HS-5 (cell line): ENCODE results near the gene SPTBN1.
"Not testable (repeated sequence)": the region's sequence is repeated elsewhere in the genome, so short reads cannot be mapped to it uniquely, and the experiment has no call there.

ENCODE experiments used
- DNase-seq: peaks from one replicate; pipeline ENCODE4 v3.0.0-alpha.2; 2012; ENCODE audit warnings: low read depth

The SPTBN1 gene

DNA sequence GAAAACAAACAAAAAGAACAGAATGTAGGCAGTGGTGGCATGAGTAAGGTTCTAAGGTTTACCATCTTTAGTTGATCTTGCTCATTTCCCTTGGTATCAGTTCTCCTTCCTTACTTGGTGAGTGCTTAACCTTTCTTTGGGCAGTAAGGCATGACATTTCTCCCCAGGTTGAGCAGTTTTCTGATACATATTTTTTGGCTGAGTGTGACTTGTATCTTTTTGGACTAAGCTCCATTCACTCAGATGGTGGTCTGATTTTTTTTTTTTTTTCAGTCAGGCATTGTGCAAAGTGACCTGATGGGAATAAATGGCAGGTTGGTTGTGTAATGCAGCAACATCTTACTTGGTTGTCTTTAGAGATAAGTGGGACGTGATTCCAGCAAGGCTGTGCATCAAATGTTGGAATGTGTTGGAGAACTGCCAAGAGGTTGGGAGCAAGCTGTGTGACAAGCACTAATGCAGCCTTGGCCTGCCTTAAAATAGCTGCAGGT, 15.1 kb downstream of the SPTBN1 start:
- DNase-seq, result peak; percentile 74

DNA sequence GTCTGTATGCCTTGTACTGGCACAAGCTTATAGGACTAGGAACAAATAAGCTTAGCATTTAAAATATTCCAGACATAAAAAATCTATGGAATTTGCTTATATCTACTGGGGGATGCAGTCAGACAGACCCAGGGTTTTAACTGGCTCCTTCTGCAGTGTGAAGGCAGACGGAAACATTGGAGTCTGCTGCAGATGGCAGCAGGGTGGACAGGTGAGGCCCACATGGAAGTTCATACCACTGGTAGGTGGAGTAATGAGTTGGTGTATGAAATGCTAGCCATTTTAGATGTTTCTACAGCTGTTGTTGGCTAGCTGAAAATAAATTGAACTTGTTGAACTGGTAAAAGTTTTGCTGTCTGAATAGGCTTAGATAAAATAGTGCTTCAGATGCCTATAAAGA, 17.7 kb downstream of the SPTBN1 start:
- no peak for DNase-seq

- DNase-seq, result no peak
Observed at GRCh38 chr2:54475285-54475684, 19.2 kb downstream of the SPTBN1 start.

- no peak for DNase-seq
Observed at GRCh38 chr2:54475919-54476318, 19.8 kb downstream of the SPTBN1 start.

DNA sequence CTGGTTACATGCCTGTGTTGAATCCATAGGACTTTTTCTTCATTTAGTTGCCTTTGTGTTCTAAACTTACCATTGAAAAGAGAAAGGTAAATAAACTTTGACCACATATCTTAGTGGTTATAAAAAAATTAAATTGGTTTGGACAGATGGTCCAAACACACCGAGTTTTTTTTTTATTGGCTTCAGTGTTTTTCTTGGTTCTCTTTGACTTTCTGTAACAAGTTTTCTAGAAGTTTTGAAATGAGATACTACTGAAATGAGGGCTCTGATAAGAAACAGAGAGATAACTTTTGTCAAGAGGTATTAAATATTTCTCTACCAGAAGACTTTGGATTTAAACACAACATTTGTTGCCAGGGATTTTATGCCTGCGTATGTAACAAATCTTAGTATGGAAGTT, 20.7 kb downstream of the SPTBN1 start:
- no peak for DNase-seq

GRCh38 chr2:54477896-54478295, 21.8 kb downstream of the SPTBN1 start:
- DNase-seq, result no peak

- no peak for DNase-seq
Observed at GRCh38 chr2:54478899-54479298, 22.8 kb downstream of the SPTBN1 start.

DNA sequence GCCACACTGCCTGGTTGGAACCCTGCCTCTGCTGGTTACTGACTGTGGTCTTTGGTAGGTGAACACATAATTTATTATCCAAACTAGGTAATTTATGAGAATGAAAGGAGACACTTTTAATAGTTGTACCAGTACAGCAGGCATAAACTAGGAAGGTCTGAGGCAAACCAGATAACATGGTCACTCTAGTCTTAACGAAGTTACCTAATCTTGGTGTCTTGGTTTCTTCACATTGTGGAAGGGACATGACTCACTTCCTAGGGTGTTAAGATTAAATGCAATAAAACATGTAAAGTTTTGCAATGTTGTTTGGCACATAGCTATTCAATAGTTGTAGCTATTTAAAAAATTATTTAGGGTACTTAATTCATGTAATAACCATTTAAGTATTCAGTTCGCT, 23.3 kb downstream of the SPTBN1 start:
- DNase-seq, result no peak

GRCh38 chr2:54480025-54480424, 23.9 kb downstream of the SPTBN1 start:
- no peak for DNase-seq

- no peak for DNase-seq
Observed at GRCh38 chr2:54481686-54482085, 25.6 kb downstream of the SPTBN1 start.

DNA sequence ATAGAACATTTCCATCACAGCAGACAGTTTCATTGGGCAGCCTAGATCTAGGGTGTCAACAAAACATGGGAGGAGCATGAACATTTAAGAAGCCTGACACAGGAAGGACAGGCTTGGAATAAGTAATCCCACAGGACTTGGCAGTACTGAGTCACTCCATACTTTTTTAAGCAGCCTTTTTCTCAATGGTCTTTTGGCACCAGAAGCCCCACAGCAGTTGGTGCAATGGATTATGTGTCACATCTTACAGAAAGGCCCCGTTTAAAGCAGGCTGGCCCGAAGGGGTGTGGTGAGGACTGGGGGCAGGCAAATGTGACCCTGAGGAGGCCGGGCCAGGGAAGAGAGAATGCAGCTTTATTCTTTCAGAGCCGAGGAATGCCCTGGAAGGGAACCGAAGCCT, 26.6 kb downstream of the SPTBN1 start:
- DNase-seq, result peak; percentile 84

DNA sequence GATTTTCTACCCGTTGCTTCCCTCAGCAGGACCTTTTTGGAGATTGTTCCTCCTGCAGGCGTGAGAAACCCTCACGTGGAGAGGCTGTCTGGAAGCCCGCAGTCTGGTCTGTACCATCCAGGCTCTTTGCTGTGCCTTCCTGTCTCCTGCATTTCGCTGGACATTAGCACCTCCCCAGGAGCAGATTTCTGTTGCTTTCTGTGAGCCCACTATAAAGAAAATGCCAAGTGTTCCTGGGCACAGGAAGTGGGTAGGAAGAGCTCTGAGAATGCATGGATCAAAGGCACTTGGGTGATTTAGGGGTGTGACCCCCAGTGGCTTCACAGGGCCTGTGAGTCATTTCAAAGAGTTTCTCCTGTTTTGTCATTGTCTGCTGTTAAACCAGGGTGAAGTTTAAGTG, 27.3 kb downstream of the SPTBN1 start:
- no peak for DNase-seq

DNA sequence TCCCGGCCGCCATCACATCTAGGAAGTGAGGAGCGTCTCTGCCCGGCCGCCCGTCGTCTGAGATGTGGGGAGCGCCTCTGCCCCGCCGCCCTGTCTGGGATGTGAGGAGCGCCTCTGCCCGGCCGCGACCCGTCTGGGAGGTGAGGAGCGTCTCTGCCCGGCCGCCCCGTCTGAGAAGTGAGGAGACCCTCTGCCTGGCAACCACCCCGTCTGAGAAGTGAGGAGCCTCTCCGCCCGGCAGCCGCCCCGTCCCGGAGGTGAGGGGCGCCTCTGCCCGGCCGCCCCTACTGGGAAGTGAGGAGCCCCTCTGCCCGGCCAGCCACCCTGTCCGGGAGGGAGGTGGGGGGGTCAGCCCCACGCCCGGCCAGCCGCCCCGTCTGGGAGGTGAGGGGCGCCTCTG, 29.6 kb downstream of the SPTBN1 start:
- not testable (repeated sequence) for DNase-seq

- no peak for DNase-seq
Observed at GRCh38 chr2:54486766-54487165, 30.6 kb downstream of the SPTBN1 start.

DNA sequence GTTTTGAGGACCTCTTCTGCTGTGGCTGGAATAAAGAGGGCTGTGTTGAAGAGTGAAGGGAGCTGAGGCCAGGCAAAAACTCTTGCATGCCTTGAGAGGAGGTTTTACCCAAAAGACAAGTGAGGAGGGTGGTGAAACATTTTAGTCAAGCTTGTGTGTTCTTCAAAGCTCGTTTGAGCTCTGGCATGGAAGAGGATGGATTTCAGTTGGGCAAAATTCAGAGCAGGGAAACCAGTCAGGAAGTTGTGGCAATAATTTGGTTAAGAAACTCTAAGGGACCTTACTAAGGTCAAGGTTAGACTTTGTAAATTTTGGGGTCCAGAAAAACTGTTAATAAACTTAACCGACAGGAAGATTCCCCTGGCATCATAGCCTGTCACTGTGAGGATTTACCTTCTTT, 34.7 kb downstream of the SPTBN1 start:
- DNase-seq, result no peak

- DNase-seq, result no peak
Observed at GRCh38 chr2:54492335-54492734, 36.2 kb downstream of the SPTBN1 start.

- no peak for DNase-seq
Observed at GRCh38 chr2:54494087-54494486, 38.0 kb downstream of the SPTBN1 start.

- no peak for DNase-seq
Observed at GRCh38 chr2:54496920-54497319, 40.8 kb downstream of the SPTBN1 start.

DNA sequence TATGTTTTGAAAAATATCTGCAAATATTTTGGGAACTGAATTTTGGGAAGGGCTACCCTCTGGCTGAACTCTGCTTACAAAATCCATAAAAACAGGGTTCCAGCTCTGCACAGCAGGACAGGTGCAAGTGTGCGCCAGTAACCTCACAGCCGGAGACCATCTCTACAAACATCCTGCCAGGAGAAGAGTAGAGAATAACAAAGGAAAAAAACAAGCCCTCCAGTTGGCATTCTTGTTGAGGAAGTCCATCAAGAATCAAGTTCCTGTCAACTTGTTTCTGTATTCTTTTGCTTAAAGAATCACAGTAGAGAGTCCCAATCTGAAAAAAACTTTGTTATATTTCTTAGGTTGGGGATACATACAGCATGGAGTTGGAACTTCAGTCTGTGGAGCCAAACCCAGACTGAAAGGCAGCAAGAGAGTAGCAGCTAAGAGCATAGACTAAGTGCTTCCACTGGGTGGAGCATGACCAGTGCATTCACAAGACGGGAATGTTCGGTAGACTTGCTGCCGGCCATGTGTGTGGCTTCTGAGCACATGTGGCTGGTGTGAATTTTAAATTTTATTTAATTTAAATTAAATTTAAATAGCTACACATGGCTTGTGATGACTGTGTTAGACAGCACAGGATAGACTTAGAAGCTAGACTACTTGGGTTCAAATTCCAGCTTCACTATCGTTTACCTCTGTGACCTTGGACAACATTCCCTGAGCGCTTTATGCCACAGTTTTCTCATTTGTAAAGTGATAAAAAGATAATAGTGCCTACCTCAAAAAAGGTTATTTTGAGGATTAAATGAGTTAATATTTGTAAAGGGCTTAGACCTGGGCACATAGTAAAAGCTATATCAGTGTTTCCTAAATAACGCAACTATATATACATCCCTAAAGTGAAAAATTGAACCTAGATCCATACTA, 41.9 kb downstream of the SPTBN1 start:
- DNase-seq, result no peak

DNA sequence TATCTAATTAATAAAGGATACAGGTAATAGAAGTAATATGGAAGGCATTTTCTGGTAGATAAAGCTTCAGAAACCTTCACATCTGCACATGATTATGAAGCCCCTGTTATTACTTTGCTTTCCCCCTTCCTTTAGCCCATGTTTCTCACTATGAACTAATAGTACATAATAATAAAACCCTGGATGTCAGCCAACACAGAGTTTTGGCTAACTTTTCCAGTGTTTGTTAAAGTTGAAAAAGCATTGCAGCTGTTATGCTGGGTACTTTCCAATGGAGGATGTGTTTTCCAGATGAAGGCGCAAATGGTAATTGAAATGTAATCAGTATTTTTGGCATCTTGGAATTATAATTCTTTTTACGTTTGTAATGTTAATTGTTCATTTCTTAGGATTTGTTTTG, 43.5 kb downstream of the SPTBN1 start:
- DNase-seq, result no peak

DNA sequence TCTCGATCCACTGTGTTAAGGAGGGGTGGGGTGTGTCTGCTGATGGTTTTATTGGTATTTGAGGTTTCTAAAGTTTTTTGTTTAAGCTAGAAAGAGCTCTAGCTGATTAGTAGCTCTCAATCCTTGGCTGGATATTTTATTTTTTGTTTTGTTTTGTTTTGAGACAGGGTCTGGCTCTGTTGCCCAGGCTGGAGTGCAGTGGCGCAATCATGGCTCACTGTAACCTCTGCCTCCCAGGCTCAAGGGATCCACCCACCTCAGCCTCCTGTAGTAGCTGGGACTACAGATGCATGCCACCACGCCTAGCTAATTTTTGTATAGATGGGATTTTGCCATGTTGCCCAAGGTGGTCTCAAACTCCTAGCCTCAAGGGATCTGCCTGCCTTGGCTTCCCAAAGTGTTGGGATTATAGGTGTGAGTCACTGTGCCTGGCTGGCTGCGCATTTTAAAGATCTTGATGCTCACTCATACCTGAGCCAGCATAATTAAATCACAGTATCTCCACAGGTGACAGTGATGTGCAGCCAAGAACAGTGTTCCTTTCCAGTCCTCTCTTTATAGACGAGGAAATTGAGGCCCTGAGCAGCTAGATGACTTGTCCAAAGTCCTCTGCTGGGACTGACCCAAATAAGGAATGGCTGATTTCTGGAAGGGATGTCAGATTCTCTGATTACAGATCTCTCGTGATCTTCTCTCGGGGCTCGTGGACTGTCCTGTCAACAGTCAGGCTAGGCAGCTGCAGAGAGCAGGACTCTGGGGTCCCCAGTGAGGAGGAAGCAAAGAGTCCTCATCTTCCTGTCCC, 44.5 kb downstream of the SPTBN1 start:
- no peak for DNase-seq

DNA sequence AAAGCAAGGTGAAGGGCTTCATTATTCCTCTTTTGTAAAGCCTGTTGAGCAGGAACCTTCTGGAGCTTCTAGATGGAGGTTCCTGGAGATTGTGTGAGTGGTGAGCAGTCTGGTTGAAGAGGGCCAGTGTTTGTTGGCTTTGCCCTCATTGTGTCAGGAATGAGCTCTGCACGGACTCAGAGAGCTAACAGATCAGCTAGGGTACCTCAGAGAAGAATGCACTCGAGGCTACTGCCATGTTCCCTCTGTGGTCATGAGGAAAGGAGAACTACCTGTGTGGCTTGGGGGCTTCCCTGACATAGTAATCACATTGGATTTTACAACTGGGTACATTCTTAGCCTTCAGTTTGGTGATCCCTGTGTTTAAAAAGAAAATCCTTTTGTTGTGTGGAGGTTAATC, 46.6 kb downstream of the SPTBN1 start:
- DNase-seq, result no peak

- no peak for DNase-seq
Observed at GRCh38 chr2:54503192-54503591, 47.1 kb downstream of the SPTBN1 start.
